Right lobe of liver (tissue), 4 donors: Measurements from ENCODE around the gene CRNN.

Experiments used
- CTCF ChIP-seq, 4 donors: fragments of 200-600 bp in 3 of 4; fragments of 450-650 bp in 1 of 4; IDR thresholded peaks; one replicate each; pipeline versions ENCODE4 v1.5.1 to v1.8.0; 2016 to 2022; ENCODE audit warnings: antibody characterized with exemption in 4 of 4, mild to moderate bottlenecking in 2 of 4
- POLR2A ChIP-seq: fragments of 450-650 bp; IDR thresholded peaks from one replicate; pipeline ENCODE4 v1.6.1; 2017; ENCODE audit warnings: antibody characterized with exemption, mild to moderate bottlenecking
- donor health status: DM: no; HTN: no; CAD: no.
- donor health status: DM: no; HTN: no; CAD: no.
- donor health status: DM: no; HTN: yes; CAD: no.

GRCh38 chr1:152460529-152460899 is 46.5 kb upstream of the CRNN start:
- no peak for TF ChIP-seq CTCF (IDR thresholded peaks at IDR 0.05)
- TF ChIP-seq POLR2A: no peak
